GM20431 (cell line): Measurements from ENCODE around the gene POLR1G.

Source experiments
- in situ Hi-C: fragments of 300-500 bp; cut with MseI, MboI; formaldehyde crosslinking; loops from one replicate; pipeline ENCODE4 v1.15.0; 2020; ENCODE audit warnings: low sequenced_read_pairs; ENCODE audit not compliant: unreplicated experiment

Gene POLR1G

DNA sequence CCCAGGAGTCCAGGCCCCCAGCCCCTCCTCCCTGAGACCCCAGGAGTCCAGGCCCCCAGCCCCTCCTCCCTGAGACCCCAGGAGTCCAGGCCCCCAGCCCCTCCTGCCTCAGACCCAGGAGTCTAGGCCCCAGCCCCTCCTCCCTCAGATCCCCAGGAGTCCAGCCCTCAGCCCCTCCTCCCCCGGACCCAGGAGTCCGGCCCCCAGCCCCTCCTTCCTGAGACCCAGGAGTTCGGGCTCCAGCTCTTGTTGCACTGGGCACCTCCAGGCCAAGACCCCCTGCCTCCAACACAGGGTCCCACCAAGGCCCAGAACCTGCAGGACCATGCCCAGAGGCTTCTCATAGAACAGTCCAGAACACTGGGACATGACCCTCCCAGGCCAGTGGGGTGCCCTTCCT, 13.5 kb downstream of the POLR1G start:
- in situ Hi-C loops, result no loop called here

DNA sequence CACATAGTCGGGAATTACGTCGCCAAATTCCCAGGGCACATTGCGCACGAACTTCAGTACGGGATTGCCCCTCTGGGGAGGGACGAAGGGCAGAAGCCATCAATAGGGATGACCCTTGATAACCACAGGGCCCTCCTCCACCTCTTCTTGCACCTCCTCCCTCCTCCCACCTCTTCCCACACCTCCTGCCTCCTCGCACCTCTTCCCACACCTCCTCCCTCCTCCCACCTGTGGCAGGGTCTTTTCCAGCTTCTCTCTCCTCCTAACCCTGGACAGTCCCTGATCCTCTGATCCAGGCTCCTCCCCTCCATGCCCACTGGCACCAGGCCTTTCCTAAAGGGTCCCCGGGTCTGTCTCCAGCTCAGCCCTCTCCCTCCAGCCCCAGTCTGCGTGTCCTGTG, 13.9 kb downstream of the POLR1G start:
- in situ Hi-C loops, result no loop called here

DNA sequence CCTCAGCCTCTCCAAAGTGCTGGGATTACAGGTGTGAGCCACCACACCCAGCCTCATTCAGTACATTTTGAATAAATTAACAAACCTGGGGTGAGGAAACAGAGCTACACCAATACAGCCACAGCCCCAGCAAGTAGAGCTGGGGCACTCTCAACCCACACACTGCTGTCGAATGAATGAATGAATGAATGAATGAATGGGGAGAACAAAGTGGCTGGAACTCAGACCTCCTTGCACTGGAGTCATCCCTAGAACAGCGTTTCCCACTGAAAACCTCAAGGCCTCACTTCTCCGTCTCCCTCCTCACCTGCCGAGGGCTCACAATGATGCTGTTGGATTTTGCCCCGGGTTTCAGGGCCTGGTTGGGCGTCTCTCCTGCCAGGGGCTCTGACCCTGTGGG, 14.4 kb downstream of the POLR1G start:
- in situ Hi-C loops, result no loop called here

DNA sequence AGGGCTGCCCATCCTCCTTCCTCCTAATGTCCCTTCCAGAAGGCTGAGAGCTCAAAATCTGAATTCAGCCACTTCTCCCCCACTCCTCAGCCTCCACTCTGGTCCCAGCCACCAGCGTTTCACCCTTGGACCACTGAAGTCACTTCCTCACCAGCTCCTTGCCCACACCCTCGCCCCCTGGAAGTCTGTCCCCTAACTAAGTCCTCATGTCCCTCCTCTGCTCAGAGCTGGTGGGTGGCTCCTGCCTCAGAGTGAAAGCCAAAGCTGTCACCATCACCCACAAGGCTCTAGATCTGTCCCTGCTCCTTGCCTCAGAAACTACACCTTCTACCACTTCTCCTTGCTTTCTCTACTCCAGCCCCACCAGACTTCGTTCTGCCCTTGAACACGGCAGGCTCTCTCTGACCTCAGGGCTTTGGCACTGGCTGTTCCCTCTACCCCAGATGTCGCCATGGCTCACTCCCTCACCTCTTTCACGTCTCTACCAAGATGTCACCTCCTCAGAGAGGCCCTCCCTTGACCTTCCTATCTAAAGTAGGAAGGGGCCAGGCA, 15.6 kb downstream of the POLR1G start:
- in situ Hi-C loops, result no loop called here

DNA sequence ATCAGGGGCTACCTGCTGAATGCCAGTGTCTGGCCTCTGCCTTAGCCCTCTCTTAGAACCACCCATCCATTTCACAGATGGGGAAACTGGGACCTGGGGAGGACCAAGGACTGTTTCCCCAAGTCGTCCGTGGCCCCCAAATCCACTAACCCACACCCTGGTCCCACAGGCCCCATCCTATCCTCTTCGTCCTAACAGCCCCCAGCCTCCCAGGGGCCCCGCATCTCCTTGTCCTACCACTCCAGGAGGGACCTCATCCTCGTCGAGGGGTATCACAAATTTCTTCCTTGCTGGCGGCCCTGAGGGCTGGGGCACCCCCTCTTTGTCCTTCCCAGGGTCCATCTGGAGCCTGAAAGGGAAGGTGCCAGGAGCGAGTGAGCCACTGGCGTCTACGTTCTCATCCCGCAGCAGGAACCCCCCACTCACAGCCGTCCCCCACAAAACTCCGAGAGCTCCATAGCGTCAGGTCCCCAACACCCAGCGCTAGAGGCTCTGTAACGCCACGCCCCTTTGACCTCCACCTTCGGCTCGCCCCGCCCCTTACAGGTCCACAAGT, 16.7 kb downstream of the POLR1G start:
- in situ Hi-C loops, result no loop called here

DNA sequence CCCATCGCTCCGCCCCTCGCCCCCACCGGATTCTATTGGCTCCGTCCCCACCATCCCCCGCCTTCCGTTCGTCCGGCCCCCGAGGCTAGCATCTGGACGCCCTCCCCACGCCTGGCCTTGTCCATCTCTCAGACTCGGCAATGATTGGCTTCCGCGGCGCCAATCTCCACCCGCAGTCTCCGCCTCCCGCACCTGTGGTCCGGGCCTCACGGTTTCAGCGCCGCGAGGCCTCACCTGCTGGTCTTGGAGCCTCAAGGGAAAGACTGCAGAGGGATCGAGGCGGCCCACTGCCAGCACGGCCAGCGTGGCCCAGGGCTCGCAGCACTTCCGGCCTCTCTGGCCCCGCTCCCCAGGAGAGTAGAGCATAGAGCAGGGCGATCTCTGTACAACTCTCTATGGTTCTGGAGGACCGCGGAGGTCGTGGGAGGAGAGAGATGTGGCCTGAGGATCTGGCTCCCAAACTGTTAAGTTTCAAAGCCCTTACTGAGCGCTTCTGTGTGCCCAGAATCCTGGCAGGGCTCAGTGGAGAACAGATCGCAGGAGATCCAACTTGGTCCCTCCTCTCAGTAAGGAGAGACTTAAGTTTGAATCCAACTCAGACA, 17.2 kb downstream of the POLR1G start, which contains the start of gene ERCC1:
TSS of gene ERCC1 (minus strand) at position 329 of the 602 bp plus-strand sequence. CDS start 543 bp downstream, outside the sequence.
- in situ Hi-C loops, result no loop called here

DNA sequence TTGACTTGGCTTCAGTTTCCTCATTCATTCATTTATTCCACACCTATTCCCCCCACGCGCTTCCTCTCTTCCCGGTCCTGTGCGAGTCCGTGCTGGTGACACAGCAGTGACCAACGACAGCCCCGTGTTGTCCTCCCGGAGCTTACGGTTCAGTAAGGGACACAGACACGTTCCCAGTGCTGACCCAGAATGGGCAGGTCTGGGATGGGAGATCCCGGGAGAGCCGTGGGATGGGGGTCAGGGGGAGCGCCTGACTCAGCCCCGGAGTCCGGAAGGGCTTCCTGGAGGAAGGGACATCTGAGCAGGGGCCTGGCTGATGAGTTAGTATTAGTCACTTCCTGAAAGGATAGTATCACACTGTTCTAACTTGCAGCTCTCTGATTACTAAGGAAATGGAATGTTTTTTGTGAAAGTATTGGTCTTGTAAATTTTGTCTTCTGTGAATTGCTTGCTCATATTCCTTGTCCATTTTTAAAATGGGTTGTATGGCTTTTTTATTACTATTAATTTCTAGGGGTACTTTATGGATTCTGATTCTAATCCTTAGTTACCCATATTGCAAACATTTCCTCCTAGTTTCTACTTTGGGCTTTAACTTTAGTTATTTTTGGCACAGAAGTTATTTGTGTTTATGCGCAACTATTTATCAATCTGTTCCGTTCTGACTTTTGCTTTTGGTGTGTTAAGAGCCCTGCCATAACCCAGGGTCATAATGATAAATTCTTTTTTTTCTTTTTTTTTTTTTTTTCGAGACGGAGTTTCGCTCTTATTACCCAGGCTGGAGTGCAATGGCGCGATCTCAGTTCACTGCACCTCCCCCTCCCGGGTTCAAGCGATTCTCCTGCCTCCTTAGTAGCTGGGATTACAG, 18.0 kb downstream of the POLR1G start:
- in situ Hi-C loops, result no loop called here

DNA sequence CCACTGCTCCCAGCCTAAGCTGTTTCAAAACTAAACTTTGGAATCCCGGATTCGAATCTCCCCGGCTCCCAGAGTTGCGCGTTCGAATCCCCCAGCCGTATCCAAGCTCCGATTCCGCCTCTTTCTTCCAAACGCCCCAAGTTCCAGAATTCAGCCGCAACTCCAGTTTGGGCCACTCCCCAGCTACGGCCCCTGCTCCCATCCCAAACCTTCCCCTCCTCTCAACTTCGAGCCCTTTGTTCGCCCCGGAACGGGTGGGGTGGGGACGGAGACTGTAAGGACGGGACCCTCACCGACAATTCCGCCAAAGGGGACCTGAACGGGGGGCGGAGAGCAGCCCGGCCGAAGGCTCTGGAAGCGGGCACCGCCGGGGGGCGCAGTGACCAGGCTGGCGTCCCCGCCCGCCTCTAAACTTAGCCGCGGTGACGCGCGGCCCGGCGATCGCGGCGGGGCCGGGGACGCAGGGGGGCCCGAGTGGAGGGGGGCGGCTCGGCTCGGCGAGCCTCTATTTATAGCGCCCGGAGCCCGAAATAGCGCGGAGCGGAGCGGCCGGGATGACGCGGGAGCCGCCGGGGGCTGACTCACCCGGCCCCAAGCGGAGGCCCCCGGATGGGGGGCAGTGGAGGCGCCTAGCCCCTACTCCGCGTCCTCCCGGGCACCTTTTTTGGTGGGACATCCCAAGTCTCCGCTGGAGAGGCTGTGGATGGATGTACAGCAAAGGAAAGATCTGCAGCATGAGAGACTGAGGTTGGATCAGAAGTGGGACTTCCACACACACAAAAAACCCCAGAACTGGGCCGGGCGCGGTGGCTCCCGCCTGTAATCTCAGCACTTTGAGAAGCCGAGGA, 22.2 kb downstream of the POLR1G start:
- in situ Hi-C loops, result no loop called here

DNA sequence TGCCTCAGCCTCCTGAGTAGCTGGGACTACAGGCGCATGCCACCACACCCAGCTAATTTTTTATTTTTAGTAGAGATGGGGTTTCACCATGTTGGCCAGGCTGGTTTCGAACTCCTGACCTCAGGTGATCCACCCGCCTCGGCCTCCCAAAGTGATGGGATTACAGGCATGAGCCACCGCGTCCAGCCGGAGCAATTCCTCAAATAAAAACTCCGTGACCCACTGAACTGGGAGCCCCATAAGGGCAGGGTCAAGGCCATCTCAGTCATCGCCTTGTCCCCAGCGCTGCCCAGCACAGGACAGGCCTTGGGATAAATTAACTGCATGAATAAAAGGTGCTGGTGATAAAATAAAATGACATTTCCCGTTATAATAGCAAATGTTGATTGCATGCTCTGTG, 23.5 kb downstream of the POLR1G start:
- in situ Hi-C loops, result loop anchor here (10.0 kb wide), 1 partner anchor 55 kb away; no protein-coding TSS in a partner anchor

DNA sequence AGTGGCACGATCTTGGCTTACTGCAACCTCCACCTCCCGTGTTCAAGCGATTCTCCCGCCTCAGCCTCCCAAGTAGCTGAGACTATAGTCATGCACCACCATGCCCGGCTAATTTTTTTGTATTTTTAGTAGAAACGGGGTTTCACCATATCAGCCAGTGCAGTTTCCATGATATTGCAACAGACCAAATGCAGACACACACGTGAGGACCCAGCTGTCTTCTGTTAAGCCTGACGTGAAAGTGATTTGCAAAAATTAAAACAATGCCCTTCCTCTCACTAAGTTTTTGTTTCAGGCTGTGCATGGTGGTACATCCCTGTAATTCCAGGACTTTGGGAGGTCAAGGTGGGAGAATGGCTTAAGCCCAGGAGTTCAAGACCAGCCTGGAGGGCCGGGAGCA, 24.6 kb downstream of the POLR1G start:
- in situ Hi-C loops, result loop anchor here (10.0 kb wide), 1 partner anchor 54 kb away; no protein-coding TSS in a partner anchor

DNA sequence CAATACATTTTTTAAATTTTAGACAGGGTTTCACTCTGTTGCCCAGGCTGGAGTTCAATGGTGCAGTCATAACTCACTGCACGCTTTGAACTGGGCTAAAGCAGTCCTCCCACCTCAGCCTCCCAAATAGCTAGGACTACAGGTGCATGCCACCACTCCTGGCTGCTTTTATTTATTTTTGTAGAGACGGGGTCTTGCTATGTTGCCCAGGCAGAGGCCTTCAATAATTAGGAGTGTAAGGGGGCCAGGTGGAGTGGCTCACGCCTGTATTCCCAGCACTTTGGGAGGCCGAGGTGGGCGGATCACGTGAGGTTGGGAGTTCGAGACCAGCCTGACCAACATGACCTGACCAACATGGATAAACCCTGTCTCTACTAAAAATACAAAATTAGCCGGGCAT, 26.1 kb downstream of the POLR1G start:
- in situ Hi-C loops, result loop anchor here (10.0 kb wide), 1 partner anchor 52 kb away; no protein-coding TSS in a partner anchor

DNA sequence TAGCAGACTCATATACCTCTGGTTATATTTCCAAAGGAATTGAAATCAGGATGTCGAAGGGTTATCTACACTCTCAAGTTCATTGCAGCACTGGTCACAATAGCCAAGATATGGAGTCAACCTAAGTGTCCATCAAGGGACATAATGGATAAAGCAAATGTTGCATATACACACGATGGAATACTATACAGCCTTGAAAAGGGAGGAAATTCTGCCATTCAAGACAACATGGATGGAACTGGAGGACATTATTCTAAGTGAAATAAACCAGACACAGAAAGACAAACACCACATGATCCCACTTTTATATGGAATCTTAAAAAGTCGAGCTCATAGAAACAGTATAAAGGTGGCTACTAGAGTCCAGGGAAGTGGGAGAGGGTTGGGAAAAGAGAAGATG, 30.9 kb downstream of the POLR1G start:
- in situ Hi-C loops, result loop anchor here (10.0 kb wide), 1 partner anchor 47 kb away; no protein-coding TSS in a partner anchor

DNA sequence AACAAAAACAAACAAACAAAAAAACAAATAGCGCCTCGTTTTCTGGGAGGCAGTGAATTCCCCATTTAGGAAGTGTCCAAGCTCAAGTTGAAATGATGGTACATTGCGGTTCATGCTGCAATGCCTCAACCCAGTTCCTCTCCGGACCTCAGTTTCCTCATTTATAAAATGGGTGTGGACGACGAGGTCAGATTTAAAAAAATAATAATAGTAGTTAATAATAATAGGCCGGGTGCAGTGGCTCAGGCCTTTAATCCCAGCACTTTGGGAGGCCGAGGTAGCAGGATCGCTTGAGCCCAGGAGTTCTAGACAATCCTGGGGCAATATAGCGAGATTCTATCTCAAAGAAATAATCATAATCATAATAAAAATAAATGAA, 32.7 kb downstream of the POLR1G start:
- in situ Hi-C loops, result loop anchor here (10.0 kb wide), 1 partner anchor 46 kb away; no protein-coding TSS in a partner anchor

DNA sequence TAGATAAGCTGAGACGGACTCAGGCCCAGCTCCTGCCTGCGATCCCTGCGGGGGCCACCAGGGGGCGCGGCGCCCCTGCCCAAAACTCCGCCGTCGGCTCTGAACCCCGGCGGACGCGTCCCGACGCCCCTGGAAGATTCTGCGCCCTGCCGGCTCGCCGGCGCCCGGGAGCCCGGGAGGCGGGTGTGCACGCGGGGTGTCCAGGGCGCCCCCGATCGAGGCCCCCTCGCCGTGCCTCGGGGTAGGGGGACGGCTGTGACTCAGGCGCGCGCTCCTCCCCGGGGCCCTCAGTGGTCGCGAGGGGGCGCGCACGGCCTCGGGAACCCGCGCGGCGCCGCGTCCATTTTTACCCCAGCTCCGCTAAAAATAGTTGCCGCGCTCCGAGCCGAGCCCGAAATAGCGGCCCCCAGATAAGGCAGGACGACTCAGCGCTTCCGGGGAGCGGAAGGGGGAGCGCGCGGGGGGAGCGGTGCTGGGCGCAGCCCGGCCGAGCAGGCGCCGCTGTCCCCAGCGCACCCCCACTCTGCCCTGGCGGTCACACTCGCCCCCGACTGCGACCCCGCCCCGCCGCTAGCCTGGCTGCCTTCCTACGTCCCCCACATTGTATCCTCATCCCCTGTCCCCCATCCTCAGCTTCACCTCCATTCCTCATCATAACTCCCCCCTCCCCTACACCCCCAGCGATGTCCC, 33.3 kb downstream of the POLR1G start:
- in situ Hi-C loops, result loop anchor here (10.0 kb wide), 1 partner anchor 45 kb away; no protein-coding TSS in a partner anchor

DNA sequence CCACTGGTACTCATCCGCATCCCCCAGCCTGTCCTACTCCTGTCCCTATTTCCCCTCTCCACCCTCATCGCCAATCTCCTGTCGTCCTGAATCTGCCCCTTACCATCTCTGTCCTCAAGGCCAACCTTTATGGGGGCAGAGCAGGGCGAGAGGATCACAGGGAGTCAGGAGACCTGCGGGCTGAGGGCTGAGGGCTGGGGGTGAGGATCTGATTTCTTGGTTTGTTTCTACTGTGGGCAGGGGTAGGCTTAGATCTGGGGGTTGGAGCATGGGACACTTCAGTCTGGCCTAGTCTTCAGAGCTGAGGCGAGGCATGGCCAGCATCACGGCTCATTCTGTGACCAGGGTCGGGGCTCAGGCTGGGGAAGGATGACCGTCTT, 33.8 kb downstream of the POLR1G start:
- in situ Hi-C loops, result no loop called here

DNA sequence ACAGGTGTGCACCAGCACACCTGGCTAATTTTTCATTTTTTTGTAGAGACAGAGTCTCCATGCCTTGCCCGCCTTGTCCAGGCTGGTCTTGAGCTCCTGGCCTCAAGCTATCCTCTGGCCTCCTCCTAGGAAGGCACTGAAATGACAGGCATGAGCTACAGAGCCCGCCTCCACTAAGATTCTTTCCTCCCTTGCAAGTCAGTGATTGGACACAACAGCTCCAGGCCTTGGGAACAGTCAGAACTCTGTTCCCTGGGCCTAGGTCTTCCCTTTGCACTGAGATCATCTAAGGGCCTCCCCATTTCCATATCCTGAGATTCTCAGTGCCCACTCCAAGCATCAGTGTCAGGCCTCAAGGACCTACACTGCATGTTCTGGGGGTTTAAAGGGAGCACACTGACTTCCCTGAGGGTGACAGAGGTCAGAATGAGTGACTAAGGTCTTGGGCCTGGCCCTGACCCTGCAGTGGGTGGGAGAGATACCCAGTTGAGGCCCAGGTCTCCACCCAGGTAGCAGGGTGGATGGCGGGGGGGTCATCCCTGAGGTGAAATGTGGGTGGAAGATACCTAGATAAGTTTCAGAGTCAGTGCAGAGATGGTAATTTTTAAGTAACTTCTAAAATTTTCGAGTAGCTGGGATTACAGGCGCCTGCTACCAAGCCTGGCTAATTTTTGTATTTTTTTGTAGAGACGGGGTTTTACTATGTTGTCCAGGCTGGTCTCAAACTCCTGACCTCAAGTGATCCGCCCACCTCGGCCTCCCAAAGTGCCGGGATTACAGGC, 34.6 kb downstream of the POLR1G start:
- in situ Hi-C loops, result no loop called here

DNA sequence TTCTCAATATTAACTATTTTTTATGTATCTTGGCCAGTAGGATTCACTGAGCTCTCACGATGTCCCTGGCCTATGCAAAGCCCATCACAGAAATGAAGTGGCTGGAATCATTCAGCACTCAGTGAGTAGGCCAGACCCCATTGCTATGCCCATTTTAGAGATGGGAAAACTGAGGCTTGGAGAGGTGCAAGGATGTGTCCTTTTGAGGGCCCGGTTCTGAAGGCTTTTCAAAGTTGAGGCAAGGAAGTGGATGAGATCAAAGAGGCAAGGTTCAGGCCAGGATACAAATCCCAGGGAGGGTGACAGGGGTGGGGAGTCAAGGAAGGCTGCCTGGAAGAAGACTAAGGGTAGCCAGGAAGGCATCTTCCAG, 35.9 kb downstream of the POLR1G start:
- in situ Hi-C loops, result no loop called here

DNA sequence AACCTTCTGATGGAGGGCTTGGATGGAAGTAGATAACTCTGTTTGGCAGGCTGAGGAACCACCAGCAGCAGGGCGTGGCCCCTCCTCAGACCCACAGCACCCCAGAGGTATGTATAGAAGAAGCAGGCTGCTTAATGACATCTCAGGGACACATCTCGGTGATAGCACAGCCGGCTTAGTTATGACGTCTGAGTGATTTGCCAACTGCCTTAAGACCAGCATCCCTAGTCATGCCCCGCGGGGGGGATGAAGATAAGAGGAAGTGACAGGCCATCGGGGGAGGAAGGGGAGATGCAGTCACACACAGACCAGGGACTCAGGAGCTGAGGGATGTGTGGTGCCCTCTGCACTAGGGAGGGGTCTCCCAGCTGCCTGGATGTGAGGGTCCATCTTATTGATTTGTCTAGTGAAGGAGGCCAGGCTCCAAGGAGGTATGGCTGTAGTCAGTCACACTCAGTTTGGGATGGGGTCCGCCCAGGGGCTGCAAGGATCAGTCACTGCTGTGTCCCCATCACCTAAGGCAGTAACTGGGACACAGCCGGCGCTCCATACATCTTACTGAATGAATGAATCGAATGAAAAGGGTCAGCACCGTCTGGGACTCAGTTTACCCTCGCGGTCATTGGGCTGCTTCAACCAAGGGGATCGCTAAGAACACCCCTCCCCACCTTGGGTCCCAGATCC, 36.5 kb downstream of the POLR1G start:
- in situ Hi-C loops, result no loop called here
